Mononuclear cell (primary cell): Measurements from ENCODE around the gene CDKN2AIPNL. TPM values are rescaled to one million over a fixed set of nuclear protein-coding genes. Genes with fewer than 3 reads are reported as not detected.
"Not testable (repeated sequence)": the region's sequence is repeated elsewhere in the genome, so short reads cannot be mapped to it uniquely, and the experiment has no call there.

Experiments
- H3K27me3 ChIP-seq: 2 replicates; pipeline ENCODE4 v1.6.0; 2011; ENCODE audit warnings: low read length, control low read depth; ENCODE audit not compliant: insufficient read depth
- H3K4me1 ChIP-seq: 2 replicates; pipeline ENCODE4 v1.5.1; 2011; ENCODE audit warnings: mild to moderate bottlenecking, low read length, control low read depth; ENCODE audit not compliant: insufficient read depth
- H3K4me3 ChIP-seq: 2 replicates; pipeline ENCODE4 v1.5.1; 2011; ENCODE audit warnings: mild to moderate bottlenecking, low read length, moderate library complexity
- H3K9me3 ChIP-seq: 2 replicates; pipeline ENCODE4 v1.5.1; 2011; ENCODE audit warnings: low read depth, mild to moderate bottlenecking, control low read depth, low read length
- total RNA-seq: library from RNA; depleted of rRNA; stranded (reverse); fragments of >200 nt; gene quantifications from one replicate; pipeline ENCODE4 v1.2.3, GENCODE V29; 2012

Gene CDKN2AIPNL
- total RNA-seq, 1 donor, result 13.0 TPM

- Histone ChIP-seq H3K4me3 (no peak overlapping the region), H3K9me3 (no peaks in the 10 kb centered on the region), H3K4me1 (no peaks in the 10 kb centered on the region), H3K27me3 (no peaks in the 10 kb centered on the region)
Measured at GRCh38 chr5:134396274-134396673, 15.4 kb downstream of the CDKN2AIPNL start.

DNA sequence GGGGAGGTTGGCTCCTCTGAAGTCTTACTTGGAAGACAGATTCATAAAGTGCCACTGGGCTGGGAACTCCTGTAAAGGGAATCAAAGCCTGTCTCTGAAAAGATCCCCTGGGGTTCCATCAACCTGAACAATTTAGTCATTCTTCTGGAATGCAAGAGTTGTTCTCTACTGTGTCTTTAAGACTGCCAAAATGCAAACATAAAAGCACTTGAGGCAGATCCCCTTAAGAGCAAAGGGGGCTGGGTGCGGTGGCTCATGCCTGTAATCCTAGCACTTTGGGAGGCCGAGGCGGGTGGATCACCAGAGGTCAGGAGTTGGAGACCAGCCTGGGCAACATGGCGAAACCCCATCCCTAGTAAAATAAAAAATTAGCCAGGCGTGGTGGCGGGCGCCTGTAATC, 16.7 kb downstream of the CDKN2AIPNL start:
- Histone ChIP-seq H3K4me1 (no peaks in the 10 kb centered on the region), H3K4me3 (no peak overlapping the region), H3K27me3 (no peaks in the 10 kb centered on the region), H3K9me3 (no peaks in the 10 kb centered on the region)

GRCh38 chr5:134392301-134392700, 19.4 kb downstream of the CDKN2AIPNL start:
- H3K27me3 ChIP-seq, result no peaks in the 10 kb centered on the region
- H3K4me3 ChIP-seq, result no peak overlapping the region

GRCh38 chr5:134387443-134387842, 24.2 kb downstream of the CDKN2AIPNL start:
- Histone ChIP-seq H3K27me3 (no peaks in the 10 kb centered on the region), H3K4me3 (no peak overlapping the region), H3K4me1 (no peaks in the 10 kb centered on the region), H3K9me3 (no peaks in the 10 kb centered on the region)

More at GRCh38 chr5:134392301-134392700, 19.4 kb downstream of the CDKN2AIPNL start:
- Histone ChIP-seq H3K9me3 (no peaks in the 10 kb centered on the region), H3K4me1 (no peaks in the 10 kb centered on the region)

- no peak overlapping the region for H3K4me3 ChIP-seq
- peaks cover 3% of the 10 kb centered on the region for H3K4me1 ChIP-seq
- no peaks in the 10 kb centered on the region for H3K27me3 ChIP-seq
- no peaks in the 10 kb centered on the region for H3K9me3 ChIP-seq
Measured at GRCh38 chr5:134383980-134384697, 27.5 kb downstream of the CDKN2AIPNL start.

DNA sequence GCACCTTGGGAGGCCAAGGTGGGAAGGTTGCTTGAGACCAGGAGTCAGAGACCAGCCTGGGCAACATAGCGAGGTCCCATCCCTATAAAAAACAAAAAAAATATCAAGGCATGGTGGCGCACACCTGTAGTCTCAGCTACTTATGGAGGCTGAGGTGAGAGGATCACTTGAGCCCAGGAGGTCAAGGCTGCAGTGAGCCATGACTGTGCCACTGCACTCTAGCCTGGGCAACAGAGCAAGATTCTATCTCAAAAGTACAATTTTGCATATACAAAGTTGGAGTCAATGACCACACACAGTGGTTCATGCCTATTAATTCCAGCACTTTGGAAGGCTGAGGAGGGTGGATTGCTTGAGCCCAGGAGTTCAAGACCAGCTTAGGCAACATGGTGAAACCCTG, 29.5 kb downstream of the CDKN2AIPNL start:
- H3K4me3 ChIP-seq, H3K27me3 ChIP-seq, H3K9me3 ChIP-seq, H3K4me1 ChIP-seq: not testable (repeated sequence)

DNA sequence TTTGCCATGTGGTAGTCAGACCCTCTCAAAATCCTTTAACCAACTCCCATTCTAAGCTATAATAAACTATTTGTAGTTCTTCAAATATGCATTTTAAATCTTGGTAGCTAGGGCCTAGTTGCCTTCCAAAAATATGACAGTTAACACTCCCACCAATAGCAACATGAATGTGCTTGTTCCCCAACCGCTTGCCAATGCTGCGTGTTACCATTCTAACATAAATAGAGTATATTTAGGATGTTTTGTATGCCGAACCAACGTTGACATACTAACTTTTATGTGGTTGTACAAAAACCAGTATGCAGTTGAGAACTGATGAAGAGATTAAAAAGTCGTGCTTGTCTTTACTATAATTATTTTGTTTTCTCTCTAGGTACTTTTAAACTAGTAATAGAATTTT, 31.3 kb downstream of the CDKN2AIPNL start:
- Histone ChIP-seq H3K4me3 (no peak overlapping the region), H3K9me3 (no peaks in the 10 kb centered on the region), H3K4me1 (peaks cover 3% of the 10 kb centered on the region), H3K27me3 (no peaks in the 10 kb centered on the region)

DNA sequence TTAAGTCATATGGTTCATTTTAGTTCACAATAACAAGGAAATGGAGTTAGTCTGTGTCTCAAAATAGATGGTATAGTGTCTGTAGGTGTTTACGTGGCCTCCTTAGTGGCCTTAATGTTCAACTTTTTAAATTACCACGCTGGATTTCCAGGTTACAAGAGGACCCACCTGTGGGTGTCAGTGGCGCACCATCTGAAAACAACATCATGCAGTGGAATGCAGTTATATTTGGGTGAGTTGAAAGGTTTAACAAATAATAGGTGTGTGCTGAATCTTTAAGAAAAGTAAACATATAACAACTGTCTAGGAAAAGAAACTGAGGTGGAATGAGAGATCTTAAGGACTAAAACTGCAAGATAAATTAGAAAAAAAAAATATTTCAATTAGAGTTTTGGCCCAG, 37.4 kb downstream of the CDKN2AIPNL start:
- Histone ChIP-seq H3K4me3 (no peak overlapping the region), H3K27me3 (no peaks in the 10 kb centered on the region), H3K9me3 (no peaks in the 10 kb centered on the region), H3K4me1 (peaks cover 24% of the 10 kb centered on the region)

DNA sequence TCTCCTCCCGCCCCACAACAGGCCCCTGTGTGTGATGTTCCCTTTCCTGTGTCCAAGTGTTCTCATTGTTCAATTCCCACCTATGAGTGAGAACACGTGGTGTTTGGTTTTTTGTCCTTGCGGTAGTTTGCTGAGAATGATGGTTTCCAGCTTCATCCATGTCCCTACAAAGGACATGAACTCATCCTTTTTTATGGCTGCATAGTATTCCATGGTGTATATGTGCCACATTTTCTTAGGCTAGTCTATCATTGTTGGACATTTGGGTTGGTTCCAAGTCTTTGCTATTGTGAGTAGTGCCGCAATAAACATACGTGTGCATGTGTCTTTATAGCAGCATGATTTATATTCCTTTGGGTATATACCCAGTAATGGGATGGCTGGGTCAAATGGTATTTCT, 38.0 kb downstream of the CDKN2AIPNL start:
- peaks cover 24% of the 10 kb centered on the region for H3K4me1 ChIP-seq
- not testable (repeated sequence) for H3K4me3 ChIP-seq

DNA sequence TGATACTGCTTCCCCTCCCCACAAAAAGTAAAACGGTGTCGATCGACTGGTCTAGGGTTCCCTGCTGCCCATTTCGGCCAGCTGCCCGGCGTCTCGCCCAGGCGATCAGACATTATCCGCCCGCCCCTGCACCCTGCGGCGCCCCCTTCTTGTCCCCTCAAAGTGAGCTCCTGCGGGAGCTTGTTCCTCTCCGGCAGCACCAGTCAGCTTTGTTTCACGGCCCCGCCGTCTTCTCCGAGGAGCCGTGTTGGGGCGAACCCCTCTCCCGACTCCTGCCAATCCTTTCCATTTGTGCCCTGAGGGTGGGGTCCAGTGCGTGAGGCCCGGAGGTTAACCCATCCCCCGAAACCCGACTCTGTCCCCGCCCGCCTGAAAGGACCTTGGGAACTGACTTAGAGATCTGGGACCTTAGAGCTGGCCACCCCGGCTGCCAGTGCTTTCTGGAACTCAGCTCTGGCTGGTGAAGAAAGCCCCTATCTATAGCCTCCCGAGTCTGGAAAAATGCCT, 39.8 kb downstream of the CDKN2AIPNL start:
- H3K4me1 ChIP-seq, result peaks cover 29% of the 10 kb centered on the region
- H3K4me3 ChIP-seq, result peak overlapping the region; percentile 97
- no peaks in the 10 kb centered on the region for H3K27me3 ChIP-seq
- H3K9me3 ChIP-seq, result no peaks in the 10 kb centered on the region

More for the DNA sequence above, 38.0 kb downstream of the CDKN2AIPNL start:
- H3K9me3 ChIP-seq, H3K27me3 ChIP-seq: not testable (repeated sequence)

GRCh38 chr5:134370871-134371833, 40.5 kb downstream of the CDKN2AIPNL start, which contains the start of gene UBE2B:
Gene UBE2B (plus strand): TSS chr5:134371569. CDS start chr5:134371596, 27 bp downstream.
- Histone ChIP-seq H3K27me3 (no peaks in the 10 kb centered on the region), H3K4me3 (peak within 1 kb of the TSS; percentile 97), H3K9me3 (no peaks in the 10 kb centered on the region), H3K4me1 (peaks cover 34% of the 10 kb centered on the region)

GRCh38 chr5:134370311-134370870, 41.3 kb downstream of the CDKN2AIPNL start:
- H3K9me3 ChIP-seq, result no peaks in the 10 kb centered on the region
- H3K27me3 ChIP-seq, result no peaks in the 10 kb centered on the region
- H3K4me3 ChIP-seq, result peak overlapping the region; percentile 97
- peaks cover 34% of the 10 kb centered on the region for H3K4me1 ChIP-seq

- H3K27me3 ChIP-seq, result no peaks in the 10 kb centered on the region
- H3K4me1 ChIP-seq, result peaks cover 18% of the 10 kb centered on the region
- H3K9me3 ChIP-seq, result no peaks in the 10 kb centered on the region
- no peak overlapping the region for H3K4me3 ChIP-seq
Measured at GRCh38 chr5:134365604-134366003, 46.1 kb downstream of the CDKN2AIPNL start.

DNA sequence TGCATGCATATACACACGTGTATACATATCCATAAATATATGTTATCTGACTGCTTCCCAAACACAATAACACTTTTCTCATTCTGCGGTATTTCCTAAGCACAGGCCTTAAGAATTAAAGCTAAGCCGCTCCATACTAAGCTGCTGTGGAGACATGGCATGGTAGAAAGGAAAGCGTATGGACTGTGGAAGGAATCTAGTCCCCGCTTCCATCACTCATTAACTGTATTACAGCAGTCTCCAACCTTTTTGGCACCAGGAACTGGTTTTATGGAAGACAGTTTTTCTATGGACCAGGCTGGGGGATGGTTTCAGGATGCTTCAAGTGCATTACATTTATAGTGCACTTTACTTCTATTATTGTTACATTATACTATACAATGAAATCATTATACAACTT, 56.0 kb downstream of the CDKN2AIPNL start:
- H3K9me3 ChIP-seq, result no peaks in the 10 kb centered on the region
- no peaks in the 10 kb centered on the region for H3K4me1 ChIP-seq
- no peak overlapping the region for H3K4me3 ChIP-seq
- no peaks in the 10 kb centered on the region for H3K27me3 ChIP-seq
